ENCODE results near the gene CNTNAP2. TPM values are rescaled to one million over a fixed set of nuclear protein-coding genes. Genes with fewer than 3 reads are reported as not detected.

Gene CNTNAP2
- total and polyA plus RNA-seq, 2 of the 4 experiments (the other 2 are of a cell fraction), result not detected

DNA sequence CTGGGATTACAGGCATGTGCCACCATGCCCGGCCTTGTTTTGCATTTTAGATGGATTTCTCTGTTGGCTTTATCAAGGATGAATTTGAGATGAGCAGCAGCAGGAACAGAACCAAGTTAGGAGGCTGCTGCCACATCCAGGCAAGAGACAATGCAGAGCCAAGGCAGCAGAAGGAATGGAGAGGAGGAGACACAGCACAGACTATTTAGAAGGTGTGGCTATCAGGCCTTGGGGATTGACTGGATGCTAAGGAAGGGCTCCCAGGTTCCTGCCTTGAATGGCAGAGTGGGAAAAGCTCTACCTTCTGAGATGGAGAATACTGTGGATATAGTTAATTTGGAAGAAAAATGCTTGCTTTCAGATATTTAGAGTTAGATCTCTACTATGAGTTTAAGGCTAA lies 1989.3 kb downstream of the CNTNAP2 start:
- Histone ChIP-seq H2BK20ac (ENCODE audit: low read depth, low read length) (no peak overlapping the region), H4K91ac (ENCODE audit: insufficient read depth, low read depth, low read length) (no peak overlapping the region), H3K9me1 (ENCODE audit: insufficient read depth, low read length) (no peaks in the 10 kb centered on the region), H3K4me2 (ENCODE audit: low read depth, low read length) (no peak overlapping the region), H3K79me1 (ENCODE audit: low read depth in 1 of 2, low read length in 2 of 2) (no peaks in the 10 kb centered on the region), H3K9ac (ENCODE audit: low read depth, low read length) (no peak overlapping the region), H2BK5ac (ENCODE audit: low read depth, low read length, poor library complexity, severe bottlenecking) (no peak overlapping the region), H3K56ac (ENCODE audit: extremely low read depth, insufficient read depth, low read length) (no peak overlapping the region), H3K36me3 (ENCODE audit: control insufficient read depth, insufficient read depth, low read length) (no peaks in the 10 kb centered on the region), H3K27ac (ENCODE audit: insufficient read depth, low read length) (no peak overlapping the region), H2BK120ac (ENCODE audit: low read depth, low read length) (no peak overlapping the region), H3K27me3 (ENCODE audit: control insufficient read depth, insufficient read depth, low read length) (no peaks in the 10 kb centered on the region), H3K18ac (ENCODE audit: low read depth, low read length) (no peak overlapping the region), H2AK9ac (replicated peaks; ENCODE audit: low read depth, low read length, poor library complexity) (no peak overlapping the region), H2BK15ac (ENCODE audit: low read depth, low read length) (no peak overlapping the region), H3K4me3 (ENCODE audit: insufficient read depth, low read depth, low read length) (no peak overlapping the region), H3K4ac (ENCODE audit: low read depth, low read length) (no peak overlapping the region), H3K23ac (ENCODE audit: low read depth, low read length) (no peak overlapping the region), H4K8ac (ENCODE audit: low read depth in 2 of 2, low read length in 2 of 2) (no peak overlapping the region), H2AFZ (replicated peaks; ENCODE audit: low read length, poor library complexity) (no peak overlapping the region), H4K20me1 (ENCODE audit: insufficient read depth, low read length) (no peaks in the 10 kb centered on the region), H4K5ac (ENCODE audit: low read depth, low read length) (no peak overlapping the region), H2AK5ac (ENCODE audit: low read depth, low read length) (no peak overlapping the region), H3K9me3 (ENCODE audit: control insufficient read depth, insufficient read depth, low read length) (peaks cover 17% of the 10 kb centered on the region), H3K14ac (replicated peaks; ENCODE audit: low read depth, low read length) (no peak overlapping the region), H3K4me1 (ENCODE audit: control insufficient read depth, insufficient read depth, low read length) (no peaks in the 10 kb centered on the region)
- dilution Hi-C loops (cut with HindIII; ENCODE audit: low sequenced_read_pairs, unreplicated experiment) (no loop called here), in situ Hi-C loops (cut with MboI; ENCODE audit: low sequenced_read_pairs) (no loop called here), intact Hi-C loops (cut with micrococcal nuclease) (no loop called here)
- ATAC-seq (ENCODE audit: low read depth) (no peak), DNase-seq (no peak)
- no CpG with 5 or more reads among the region's 1 CpG for WGBS, 2 experiments (ENCODE audit: extremely low coverage in 2 of 2, insufficient read length in 1 of 2)
- POLR2A ChIA-PET (ENCODE audit: unreplicated experiment), result no interaction called here
- CTCF ChIA-PET, result no interaction called here
- TF ChIP-seq, protein P1, sequence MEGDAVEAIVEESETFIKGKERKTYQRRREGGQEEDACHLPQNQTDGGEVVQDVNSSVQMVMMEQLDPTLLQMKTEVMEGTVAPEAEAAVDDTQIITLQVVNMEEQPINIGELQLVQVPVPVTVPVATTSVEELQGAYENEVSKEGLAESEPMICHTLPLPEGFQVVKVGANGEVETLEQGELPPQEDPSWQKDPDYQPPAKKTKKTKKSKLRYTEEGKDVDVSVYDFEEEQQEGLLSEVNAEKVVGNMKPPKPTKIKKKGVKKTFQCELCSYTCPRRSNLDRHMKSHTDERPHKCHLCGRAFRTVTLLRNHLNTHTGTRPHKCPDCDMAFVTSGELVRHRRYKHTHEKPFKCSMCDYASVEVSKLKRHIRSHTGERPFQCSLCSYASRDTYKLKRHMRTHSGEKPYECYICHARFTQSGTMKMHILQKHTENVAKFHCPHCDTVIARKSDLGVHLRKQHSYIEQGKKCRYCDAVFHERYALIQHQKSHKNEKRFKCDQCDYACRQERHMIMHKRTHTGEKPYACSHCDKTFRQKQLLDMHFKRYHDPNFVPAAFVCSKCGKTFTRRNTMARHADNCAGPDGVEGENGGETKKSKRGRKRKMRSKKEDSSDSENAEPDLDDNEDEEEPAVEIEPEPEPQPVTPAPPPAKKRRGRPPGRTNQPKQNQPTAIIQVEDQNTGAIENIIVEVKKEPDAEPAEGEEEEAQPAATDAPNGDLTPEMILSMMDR (conservative IDR thresholded peaks at IDR 0.05; ENCODE audit: low read depth, low read length), result no peak
- TF ChIP-seq CEBPB (IDR thresholded peaks at IDR 0.05; ENCODE audit: low read depth, low read length), result no peak
- no peak for TF ChIP-seq RAD21 (IDR thresholded peaks at IDR 0.05; ENCODE audit: low read length)
- TF ChIP-seq RFX5 (IDR thresholded peaks at IDR 0.05; ENCODE audit: low read depth, low read length), result no peak
- no peak for TF ChIP-seq POLR2A (IDR thresholded peaks at IDR 0.05; ENCODE audit: low read depth, low read length)
- TF ChIP-seq CHD1 (IDR thresholded peaks at IDR 0.05; ENCODE audit: low read depth, low read length), result no peak
- TF ChIP-seq NFE2L2 (IDR thresholded peaks at IDR 0.05; ENCODE audit: low read depth, low read length), result no peak
- no peak for TF ChIP-seq MAZ (IDR thresholded peaks at IDR 0.05; ENCODE audit: borderline replicate concordance, low read depth, low read length)
- TF ChIP-seq RCOR1 (IDR thresholded peaks at IDR 0.05; ENCODE audit: insufficient replicate concordance, low read length), result no peak
- TF ChIP-seq MXI1 (IDR thresholded peaks at IDR 0.05; ENCODE audit: borderline replicate concordance, low read depth, low read length), result no peak
- no peak for TF ChIP-seq SMC3 (IDR thresholded peaks at IDR 0.05; ENCODE audit: low read depth, low read length)
- no peak for TF ChIP-seq BHLHE40 (IDR thresholded peaks at IDR 0.05; ENCODE audit: low read depth, low read length)
- no peak for TF ChIP-seq MAFK (IDR thresholded peaks at IDR 0.05; ENCODE audit: low read depth, low read length)
- TF ChIP-seq, protein P2, sequence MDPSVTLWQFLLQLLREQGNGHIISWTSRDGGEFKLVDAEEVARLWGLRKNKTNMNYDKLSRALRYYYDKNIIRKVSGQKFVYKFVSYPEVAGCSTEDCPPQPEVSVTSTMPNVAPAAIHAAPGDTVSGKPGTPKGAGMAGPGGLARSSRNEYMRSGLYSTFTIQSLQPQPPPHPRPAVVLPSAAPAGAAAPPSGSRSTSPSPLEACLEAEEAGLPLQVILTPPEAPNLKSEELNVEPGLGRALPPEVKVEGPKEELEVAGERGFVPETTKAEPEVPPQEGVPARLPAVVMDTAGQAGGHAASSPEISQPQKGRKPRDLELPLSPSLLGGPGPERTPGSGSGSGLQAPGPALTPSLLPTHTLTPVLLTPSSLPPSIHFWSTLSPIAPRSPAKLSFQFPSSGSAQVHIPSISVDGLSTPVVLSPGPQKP (IDR thresholded peaks at IDR 0.05; ENCODE audit: borderline replicate concordance, low read depth, low read length), result no peak
- BruUV-seq (replicated peaks), result no TSS peak
